ENCODE data around the gene BCAM.
"Not testable (repeated sequence)": the region's sequence is repeated elsewhere in the genome, so short reads cannot be mapped to it uniquely, and the experiment has no call there.

Gene BCAM

GRCh38 chr19:44855606-44856005 lies 46.7 kb downstream of the BCAM start:
- DNase-seq = no peak

- DNase-seq = no peak
Observed at GRCh38 chr19:44856421-44857083, 47.6 kb downstream of the BCAM start.

GRCh38 chr19:44857837-44858236 lies 48.9 kb downstream of the BCAM start:
- DNase-seq = no peak

GRCh38 chr19:44861576-44861975 lies 52.7 kb downstream of the BCAM start:
- not testable (repeated sequence) for DNase-seq

GRCh38 chr19:44863990-44864389 lies 55.1 kb downstream of the BCAM start:
- no peak for DNase-seq

- DNase-seq = no peak
Observed at GRCh38 chr19:44865196-44865767, 56.4 kb downstream of the BCAM start.

- DNase-seq = no peak
Observed at GRCh38 chr19:44866664-44867063, 57.8 kb downstream of the BCAM start.

GRCh38 chr19:44867578-44867977 lies 58.7 kb downstream of the BCAM start:
- DNase-seq = no peak

- DNase-seq = peak; percentile 44
Observed at GRCh38 chr19:44869733-44870470, 61.0 kb downstream of the BCAM start.
